GM19395 (cell line): ENCODE measurements around the gene KIF14.
"Not testable (repeated sequence)": the region's sequence is repeated elsewhere in the genome, so short reads cannot be mapped to it uniquely, and the experiment has no call there.

Experiments
- ATAC-seq: cut with Tn5 transposase; IDR thresholded peaks from one replicate; pipeline ENCODE4 v1.9.1; 2021; ENCODE audit warnings: mild to moderate bottlenecking, moderate library complexity; ENCODE audit not compliant: unreplicated experiment

KIF14 gene

DNA sequence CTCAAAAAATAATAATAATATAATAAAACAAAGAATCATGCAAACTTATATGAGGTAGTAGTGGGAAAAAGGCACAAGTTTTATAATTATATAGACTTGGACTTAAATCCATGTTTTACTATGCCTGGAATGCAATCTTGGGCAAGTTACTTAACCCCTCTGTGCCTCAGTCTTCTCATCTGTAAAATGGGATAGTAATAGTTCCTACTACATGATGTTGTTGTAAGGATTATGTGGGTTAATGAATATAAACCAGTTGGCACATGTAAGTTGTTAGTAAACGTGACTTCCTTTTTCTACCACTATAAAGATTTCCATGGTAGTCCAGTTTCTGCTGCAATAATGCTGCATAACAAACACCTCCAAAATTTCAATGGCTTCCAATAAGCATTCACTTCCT lies 10.8 kb upstream of the KIF14 start:
- ATAC-seq = no peak

DNA sequence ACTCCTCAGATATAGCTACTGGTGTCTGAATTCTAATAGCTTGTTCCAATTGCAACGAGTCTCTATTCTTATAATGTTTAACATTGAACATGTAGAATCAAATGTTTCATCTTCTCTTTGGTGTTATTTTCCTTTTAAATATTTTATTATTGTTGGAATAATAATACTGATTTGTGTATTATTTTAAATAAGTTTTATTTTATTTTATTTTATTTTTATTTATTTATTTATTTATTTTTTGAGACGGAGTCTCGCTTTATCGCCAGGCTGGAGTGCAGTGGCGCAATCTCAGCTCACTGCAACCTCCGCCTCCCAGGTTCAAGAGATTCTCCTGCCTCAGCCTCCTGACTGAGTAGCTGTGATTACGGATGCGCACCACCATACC lies 10.0 kb upstream of the KIF14 start:
- ATAC-seq = not testable (repeated sequence)

DNA sequence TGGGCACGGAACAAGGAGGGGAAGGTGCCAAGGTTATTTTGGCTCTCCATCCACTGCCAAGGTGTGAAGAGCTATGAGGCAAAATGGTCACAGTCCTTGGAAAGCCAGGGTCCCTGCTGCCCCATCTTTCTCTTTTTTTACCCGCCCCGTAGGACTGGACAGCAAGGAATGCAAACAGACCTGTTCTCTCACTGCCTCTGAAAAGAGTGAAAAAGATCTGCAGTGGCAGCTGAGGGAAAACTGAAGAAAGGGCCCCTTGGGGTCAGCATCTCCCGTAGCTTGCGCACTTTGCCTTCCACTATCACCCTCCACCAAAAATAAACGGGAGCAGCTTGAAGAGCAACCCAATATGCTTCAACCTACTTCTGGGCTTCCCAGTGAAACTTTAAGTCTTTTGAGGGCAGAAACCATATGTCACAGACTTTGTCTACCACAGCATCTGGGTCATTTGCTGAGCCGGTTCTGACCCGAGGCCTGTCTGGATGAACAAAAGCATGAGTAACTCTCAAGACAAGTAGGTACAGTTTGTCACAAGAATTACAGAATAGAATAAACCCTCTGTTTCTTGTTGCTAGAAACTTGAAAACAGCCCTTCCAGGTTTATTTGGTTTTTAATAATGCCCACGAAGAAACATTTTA lies 9.4 kb upstream of the KIF14 start:
- no peak for ATAC-seq

DNA sequence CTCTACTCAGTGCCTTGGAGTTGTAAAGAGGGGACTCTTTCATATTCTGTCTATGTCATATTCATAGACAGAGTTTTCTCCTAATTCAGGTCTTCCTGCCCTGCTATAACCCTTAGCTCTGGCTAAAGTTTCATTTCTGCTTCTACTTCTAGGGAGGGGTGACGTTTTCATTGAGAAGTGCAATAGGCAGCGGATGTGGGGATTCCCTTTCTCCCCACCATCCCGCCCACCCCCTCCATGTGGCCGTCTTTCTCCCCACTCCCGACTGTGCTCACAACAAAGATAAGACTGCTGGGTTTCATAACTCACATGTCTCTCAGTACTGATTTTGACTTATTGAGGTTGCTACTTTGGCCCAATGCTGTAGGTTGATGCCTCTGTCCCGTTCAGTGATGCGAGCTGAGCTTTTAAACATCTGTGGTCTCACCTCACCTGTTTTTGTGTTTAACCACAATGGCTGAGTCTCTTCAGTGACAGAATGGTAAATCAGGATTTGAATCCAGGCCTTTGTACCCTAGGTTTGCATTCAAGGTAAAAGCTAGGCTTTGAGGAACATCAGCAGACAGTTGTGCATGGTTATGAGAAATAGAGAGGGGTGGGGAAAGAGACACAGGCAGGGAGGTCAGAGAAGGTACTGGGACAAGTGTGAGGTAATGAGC lies 7.8 kb upstream of the KIF14 start:
- ATAC-seq = peak; percentile 82

DNA sequence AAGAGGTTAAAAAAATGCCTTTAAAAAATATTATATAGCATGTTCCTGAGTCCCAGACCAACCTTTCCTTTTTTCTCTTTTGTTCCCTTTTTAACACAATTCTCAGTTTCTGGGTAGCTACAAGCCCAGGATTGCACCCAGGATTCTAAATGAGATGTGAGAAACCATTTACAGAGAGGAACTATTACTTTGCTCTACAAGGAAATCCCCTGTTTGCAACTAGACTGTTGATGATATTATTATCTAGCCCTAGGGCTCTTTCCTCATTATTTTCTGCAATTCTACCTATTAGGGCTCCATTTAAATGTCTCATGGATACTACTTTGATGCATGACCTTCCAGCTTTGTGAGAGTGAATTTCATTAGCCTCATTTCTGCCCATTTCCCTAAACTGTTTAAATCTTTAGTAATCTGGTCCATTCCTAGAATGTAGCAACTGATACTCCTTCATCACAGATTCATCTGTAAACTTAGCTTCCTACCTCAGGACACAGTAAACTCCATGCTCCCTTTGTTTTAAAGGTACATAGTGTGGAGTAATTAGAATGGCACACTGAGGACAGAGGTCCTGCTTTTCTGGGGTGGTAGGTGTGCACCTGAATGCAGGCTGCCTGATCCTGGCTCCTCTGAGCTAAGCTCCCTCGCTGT lies 7.1 kb upstream of the KIF14 start:
- ATAC-seq = no peak

DNA sequence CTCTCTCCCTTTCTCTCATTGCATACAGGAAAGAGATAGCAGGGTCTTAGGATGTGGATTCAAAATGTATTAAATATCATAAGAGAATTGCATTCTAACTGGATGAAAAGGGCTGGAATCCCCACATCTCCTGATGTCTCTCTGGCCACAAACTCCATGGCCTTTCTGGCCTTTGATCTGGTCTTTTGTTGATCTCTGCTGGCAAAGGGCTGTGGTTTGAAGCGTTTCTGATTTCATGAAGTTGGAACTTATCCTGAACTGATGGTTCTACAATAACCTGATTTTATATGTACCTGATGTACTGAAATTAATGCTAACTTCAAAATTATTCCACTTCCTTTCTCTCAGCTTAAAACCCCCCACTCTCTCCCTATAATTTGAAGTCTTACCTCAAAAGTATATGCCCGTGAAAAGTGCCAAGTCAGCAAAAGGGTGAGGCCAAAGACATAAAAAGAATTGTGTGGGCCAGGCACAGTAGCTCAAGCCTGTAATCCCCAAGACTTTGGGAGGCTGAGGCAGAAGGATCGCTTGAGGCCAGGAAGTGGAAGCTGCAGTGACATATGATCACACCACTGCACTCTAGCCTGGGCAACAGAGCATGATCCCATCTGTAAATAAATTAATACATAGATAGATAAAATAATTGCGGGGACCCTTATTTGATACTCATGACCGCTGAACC lies 6.4 kb upstream of the KIF14 start:
- no peak for ATAC-seq

DNA sequence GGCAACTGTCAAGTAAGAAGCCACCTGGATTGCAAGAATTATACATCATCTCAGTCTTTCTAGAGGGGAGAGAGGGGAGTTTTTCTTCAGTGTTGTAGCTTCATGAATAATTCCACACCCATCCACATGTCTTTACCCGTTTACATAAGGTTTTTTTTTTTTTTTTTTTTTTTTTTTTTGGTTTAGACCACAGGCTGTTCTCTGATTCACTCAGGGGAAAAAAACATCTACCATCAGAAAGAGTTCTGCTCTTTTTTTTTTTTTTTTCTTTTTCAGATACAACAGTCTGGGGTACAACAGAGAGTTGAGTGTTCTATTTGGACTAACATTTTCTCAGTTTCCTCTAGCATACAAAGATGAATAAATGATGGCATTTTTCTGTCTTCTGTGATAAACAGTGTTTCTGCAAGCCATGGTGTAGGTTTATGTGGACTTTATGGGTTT lies 4.9 kb upstream of the KIF14 start:
- peak; percentile 18 for ATAC-seq

DNA sequence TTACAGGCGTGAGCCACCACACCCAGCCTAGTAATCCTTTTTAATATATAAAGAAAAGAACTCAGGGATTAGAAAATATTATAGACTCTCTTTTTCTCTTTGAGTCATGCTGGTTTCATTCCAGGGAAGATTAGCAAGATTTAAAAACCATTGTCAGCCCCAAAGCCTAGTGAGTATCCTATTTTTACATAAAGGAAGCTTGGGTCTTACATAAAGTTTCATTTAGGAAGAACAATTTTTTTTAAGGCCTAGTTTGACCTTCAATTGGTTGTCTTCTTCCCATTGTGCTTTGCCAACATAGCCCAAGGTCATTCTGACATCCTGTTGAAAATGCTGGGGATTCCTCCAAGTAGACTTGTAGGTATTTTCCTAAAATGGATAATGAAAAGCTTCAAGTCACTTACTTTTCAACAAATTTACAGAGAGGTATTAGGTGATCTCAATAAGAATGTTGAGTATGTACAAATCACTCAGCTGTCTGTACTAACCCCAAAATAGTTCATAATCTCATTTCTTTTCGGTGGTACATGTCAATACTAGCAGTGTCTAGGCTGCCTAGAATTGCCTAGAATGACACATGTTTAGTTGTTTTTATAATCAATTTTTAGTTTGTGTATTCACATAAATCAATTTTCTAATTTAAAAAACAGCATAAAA lies 4.3 kb upstream of the KIF14 start:
- ATAC-seq = no peak

DNA sequence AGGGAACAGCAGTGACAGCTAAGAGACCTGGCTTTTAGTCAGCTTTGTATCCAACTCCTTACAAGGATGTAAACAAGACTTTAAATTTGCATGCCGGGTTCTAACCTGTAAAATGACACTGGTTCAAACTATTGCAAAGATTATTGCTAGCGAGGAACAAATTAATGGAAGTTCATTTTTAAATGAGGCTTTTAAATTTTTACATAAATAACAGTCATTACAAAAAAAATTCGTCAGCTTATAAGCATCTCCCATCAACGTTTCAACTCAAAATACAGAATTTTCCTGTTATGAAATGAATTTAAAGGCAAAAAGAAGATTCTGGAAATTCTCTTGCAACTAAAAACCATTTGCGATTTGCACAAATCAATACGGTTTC lies 668 bp downstream of the KIF14 start:
- no peak for ATAC-seq

DNA sequence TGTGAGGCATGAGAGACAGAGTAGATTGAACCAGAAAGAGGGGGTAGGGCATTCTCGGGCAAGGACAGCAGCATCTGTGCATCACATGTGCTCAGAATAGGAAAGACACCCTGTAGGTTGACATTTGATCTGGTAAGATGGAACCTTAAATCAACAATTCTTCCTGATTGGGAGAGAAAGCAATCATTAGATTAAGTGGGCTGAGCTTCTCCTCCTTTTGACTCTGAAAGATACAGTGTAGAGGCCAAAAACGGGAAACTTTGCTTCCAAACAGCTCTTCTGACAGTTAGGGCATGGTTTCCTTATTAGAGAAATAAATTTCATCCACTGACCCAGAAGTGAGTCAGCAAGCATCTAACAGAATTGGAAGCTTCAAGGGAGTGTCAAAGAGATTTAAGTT lies 9.7 kb downstream of the KIF14 start:
- ATAC-seq = no peak

DNA sequence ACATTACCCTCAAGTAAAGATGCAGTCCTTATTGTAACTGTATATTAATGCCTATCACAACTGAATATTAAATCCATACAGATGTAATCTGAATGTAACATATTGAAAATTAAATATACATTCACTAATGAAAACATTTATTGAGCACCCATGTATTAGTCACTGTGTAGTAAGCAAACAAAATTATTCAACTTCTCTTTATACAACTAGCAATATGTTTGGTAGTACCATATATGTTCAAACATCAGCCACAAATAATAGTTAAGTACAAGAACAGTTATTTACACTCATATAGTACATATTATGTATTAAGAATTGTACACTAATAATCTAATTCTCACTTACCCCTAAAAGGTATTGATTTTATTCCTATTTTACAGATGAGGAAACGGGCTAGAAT lies 17.9 kb downstream of the KIF14 start:
- no peak for ATAC-seq

DNA sequence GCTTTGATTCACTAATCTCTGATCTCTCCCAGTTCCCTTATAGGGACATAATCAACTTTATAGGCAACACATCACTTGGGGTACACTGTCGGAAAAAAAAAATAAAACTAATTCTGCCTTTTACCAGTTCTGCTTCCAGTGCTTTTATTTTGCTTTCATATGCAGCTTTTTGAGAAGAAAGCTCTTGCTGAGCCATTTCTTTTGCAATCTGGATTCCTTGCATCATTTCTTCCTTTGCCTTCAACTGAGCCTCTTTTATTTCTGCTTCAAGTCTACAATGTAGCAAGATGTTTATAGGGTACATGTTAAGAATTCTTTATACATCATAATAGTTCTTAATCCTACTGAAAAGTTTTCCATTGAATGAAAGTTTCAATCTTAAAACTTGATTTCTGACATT lies 30.6 kb downstream of the KIF14 start:
- ATAC-seq = no peak

DNA sequence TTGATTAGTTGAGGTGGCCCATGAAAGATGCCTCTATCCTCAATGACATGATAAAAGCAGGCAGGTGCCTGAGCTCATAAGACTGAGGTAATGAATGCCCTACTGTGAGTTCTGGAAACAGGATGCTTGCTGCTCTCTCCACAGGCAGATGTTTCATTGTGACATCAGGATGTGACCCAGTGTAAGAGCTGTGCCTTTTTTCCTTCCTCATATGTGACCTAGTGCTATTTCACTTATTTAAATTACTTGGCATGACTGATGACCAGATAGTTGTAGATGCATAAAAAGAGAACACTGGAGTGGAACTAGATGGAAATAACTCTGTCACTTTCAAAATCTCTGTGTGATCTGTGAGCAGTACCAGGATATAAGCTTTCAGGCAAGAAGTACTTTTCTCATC lies 31.9 kb downstream of the KIF14 start:
- ATAC-seq = peak; percentile 67

DNA sequence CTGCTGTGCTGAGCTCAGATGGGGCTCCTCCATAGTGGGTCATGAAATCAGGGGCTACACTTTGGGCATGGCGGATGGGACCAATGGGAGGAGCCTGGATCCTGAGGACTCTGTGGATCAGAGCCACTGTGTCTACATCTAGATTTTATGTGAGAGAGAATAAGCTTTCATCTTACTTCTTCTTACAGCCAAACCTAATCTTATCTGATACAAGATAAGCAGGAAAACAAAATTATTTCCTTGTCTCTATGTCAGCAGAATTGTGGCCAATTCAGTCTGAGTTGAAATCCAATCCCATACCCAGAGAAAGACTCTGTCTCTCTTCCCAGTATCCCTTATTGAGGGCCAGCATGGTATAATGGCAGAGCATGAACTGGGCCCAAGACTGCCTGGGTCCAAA lies 56.2 kb downstream of the KIF14 start:
- no peak for ATAC-seq

DNA sequence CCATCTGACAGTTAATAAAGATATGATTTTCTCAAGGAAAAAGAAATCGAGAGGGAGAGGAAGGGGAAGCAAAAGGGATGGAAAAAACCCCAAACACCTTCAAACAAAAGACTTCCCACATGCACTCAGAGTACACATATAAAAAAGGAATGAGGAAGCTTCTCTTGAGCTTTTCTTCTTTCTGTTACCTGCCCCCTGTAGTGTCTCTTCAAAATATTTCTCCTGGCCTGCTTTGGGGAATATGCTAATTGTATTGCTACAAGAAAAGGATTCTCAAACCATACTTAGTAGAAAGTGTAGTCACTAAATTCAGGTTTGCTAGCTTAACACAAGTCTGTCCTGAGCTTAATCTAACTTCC lies 58.7 kb downstream of the KIF14 start:
- peak; percentile 41 for ATAC-seq

DNA sequence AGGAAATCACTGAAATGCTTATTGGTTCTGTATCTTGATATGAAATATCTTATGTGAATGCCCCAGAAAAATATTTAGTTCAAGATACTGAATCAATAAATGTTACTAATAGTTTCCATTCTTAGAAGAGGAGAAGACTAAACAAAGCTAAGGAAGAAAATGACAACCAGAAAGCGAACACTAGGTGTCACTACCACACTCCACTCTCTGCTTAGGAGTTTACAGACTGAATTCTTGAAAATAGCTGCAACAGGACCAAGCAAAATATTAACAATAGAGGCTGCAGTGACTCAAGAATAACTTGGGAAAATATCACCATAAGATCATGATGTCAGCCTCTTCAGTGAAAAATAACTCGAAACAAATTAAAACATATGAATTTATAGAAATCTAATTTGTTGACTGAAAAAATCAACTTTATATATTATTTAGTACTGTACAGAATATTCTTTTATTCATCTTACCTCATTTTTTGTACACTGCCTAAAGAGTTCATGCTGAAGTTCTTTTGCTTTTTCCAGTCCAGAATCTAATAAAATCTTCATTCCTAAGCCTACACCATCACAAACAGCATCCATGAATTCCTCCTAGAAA lies 61.6 kb downstream of the KIF14 start:
- no peak for ATAC-seq

DNA sequence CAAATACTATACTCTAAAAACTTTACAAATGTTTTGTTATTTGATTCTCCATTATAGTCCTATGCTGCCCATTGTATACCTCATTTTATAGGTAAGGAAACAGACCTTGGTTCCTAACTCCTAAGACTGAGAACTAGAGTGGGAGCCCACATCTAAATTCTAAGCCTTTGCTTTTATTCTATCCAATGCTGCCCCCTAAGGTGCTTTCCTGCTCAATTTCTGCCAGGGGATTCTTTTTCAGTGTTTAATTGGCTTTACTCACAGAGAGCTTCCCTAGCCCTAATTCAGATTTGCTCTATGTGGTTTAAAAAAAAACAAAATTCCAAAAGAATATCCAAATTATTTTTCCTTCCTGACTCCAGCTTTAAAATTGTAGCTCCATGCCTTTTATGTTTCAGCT lies 64.5 kb downstream of the KIF14 start:
- no peak for ATAC-seq

DNA sequence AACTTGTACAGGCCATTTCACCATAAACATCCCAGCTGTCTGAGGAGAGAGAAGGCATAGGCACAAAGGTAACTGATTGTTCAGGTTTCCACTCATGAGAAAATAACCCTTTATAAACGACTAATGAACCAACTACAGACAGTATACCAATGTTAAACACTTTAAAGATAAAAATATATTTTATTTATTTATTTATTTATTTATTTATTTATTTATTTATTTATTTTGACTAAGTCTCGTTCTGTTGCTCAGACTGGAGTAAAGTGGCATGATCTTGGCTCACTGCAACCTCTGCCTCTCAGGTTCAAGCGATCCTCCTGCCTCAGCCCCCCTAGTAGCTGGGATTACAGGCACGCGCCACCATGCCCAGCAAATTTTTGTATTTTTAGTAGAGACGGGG lies 67.8 kb downstream of the KIF14 start:
- ATAC-seq = not testable (repeated sequence)

DNA sequence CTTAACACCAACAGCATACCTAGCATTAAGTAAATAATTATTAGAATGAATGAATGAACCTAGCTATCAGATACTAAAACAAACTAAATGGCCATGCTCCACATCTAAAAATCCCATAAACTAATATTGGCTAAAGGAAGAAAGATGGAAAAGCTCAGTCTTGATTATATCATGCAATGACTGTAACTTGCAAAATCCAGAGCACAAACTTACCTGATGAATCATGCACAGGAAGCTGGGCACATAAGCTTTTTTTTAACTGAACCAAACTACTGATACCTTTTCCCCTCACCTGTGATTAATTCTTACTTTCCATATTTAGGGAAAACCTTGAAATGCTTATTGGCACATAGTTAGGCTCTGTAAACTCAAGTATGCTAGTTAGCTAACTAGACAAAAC lies 70.2 kb downstream of the KIF14 start:
- no peak for ATAC-seq

DNA sequence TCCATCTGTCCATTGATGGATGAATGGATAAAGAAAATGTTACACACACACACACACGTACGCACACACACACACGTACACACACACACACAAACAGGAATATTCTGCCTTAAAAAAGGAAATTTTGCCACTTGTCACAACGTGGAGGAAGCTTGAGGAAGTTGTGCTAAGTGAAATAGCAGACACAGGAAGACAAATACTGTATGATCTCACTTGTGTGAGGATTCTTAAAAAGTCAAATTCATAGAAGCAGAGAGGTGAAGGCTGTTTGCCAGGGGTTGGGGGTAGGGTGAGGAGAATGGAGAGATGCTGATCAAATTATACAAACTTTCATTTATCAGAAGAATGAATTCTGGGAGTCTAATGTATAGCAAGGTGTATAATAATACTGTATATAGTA lies 73.2 kb downstream of the KIF14 start:
- no peak for ATAC-seq

DNA sequence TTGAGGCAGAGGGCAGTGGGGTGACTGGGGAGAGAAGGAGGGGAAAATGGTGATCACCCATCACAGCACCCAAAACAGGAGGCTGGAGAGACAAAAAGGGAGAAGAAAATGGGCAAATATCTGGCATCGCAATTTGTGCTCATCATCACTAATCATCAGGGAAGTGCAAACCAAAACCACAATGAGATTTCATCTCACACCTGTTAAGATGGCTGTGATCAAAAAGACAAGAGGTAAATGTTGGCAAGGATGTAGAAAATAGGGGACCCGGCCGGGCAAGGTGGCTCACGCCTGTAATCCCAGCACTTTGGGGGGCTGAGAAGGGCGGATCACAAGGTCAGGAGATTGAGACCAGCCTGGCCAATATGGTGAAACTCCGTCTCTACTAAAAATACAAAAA lies 74.0 kb downstream of the KIF14 start:
- no peak for ATAC-seq
